HCT116 (cell line): ENCODE data around the gene INHBE. TPM values are rescaled to one million over a fixed set of nuclear protein-coding genes. Genes with fewer than 3 reads are reported as not detected.

Source experiments
- ATAC-seq: fragments of 200-7000 bp; cut with Tn5 transposase; 2 replicates; pipeline ENCODE4 v1.9.1; 2020; ENCODE audit warnings: mild to moderate bottlenecking, moderate library complexity
- BruUV-seq: library from RNA; stranded (reverse); fragments of 400-500 nt; replicated peaks from 2 replicates; lab custom pipeline; 2021; lab: Mats Ljungman, UMichigan
- CTCF ChIA-PET: fragments of 300-600 bp; sonication (Branson Sonifier 250); formaldehyde crosslinking; loops from one replicate; lab custom pipeline; 2021; ENCODE audit warnings: antibody characterized with exemption; lab: Charles Lee
- POLR2A ChIA-PET: fragments of 300-600, 350-600 bp; sonication (Branson Sonifier 250); formaldehyde crosslinking; loops from one replicate; lab custom pipeline; 2021; ENCODE audit warnings: antibody characterized with exemption; lab: Charles Lee
- RAD21 ChIA-PET, 2 experiments: fragments of 300-600 bp; sonication (Branson Sonifier 250); formaldehyde crosslinking; loops; one replicate each; lab custom pipeline; 2023; ENCODE audit warnings: low total read pairs in 2 of 2; ENCODE audit not compliant: uncharacterized antibody in 2 of 2, unreplicated experiment in 2 of 2, low non-redundant PET in 1 of 2; lab: Charles Lee
- DNase-seq: peaks from one replicate; pipeline ENCODE4 v3.0.0-alpha.2; 2010; ENCODE audit warnings: low read depth, low spot score
- H2AFZ ChIP-seq: fragments of 200-600 bp; shearing (Covaris generic), sonication (generic); 2 replicates; pipeline ENCODE4 v1.6.1; 2017; ENCODE audit warnings: low read depth, mixed run types, mixed read lengths, antibody characterized with exemption, low read length; ENCODE audit not compliant: poor library complexity, severe bottlenecking
- H3K27ac ChIP-seq: 2 replicates; pipeline ENCODE4 v1.5.1; 2012; ENCODE audit warnings: low read depth, low read length
- H3K27me3 ChIP-seq: fragments of 200-600 bp; sonication (generic); 2 replicates; pipeline ENCODE4 v1.6.1; 2016; ENCODE audit warnings: mixed run types, low read length, mixed read lengths; ENCODE audit not compliant: insufficient read depth
- H3K36me3 ChIP-seq, 2 experiments: fragments of 200-500 bp in 1 of 2; fragments of 200-600 bp in 1 of 2; sonication (Bioruptor generic) in 1 of 2; sonication (generic) in 1 of 2; 2 replicates each; pipeline versions ENCODE4 v1.5.1 to v1.6.1; 2014 to 2016; ENCODE audit warnings: low read length in 2 of 2, inconsistent platforms in 1 of 2, mixed read lengths in 1 of 2, mixed run types in 1 of 2; ENCODE audit not compliant: insufficient read depth in 2 of 2, control insufficient read depth in 1 of 2
- H3K4me1 ChIP-seq, 2 experiments: fragments of 200-600 bp in 1 of 2; sonication (generic) in 1 of 2; 2 replicates each; pipeline versions ENCODE4 v1.5.1 to v1.6.1; 2012 to 2017; ENCODE audit warnings: low read length in 2 of 2, inconsistent platforms in 1 of 2, mild to moderate bottlenecking in 1 of 2, mixed read lengths in 1 of 2, mixed run types in 1 of 2, moderate library complexity in 1 of 2; ENCODE audit not compliant: insufficient read depth in 2 of 2, control insufficient read depth in 1 of 2
- H3K4me2 ChIP-seq: fragments of 200-600 bp; sonication (generic); 2 replicates; pipeline ENCODE4 v1.6.1; 2017; ENCODE audit warnings: mixed run types, low read length, mixed read lengths
- H3K4me3 ChIP-seq, 2 experiments: fragments of 200-600 bp in 1 of 2; sonication (generic) in 1 of 2; replicated peaks in 1 of 2; 2 replicates each; pipeline ENCODE4 v1.5.1; 2011 to 2016; ENCODE audit warnings: low read length in 2 of 2, control low read depth in 1 of 2, low read depth in 1 of 2, mild to moderate bottlenecking in 1 of 2, mixed read lengths in 1 of 2, mixed run types in 1 of 2
- H3K79me2 ChIP-seq: fragments of 200-600 bp; sonication (generic); 2 replicates; pipeline ENCODE4 v1.6.1; 2017; ENCODE audit warnings: mild to moderate bottlenecking, mixed run types, low read length, moderate library complexity, mixed read lengths; ENCODE audit not compliant: insufficient read depth
- H3K9ac ChIP-seq: fragments of 200-600 bp; sonication (generic); 2 replicates; pipeline ENCODE4 v1.6.1; 2016; ENCODE audit warnings: low read length, mixed read lengths
- H3K9me2 ChIP-seq: fragments of 200-600 bp; sonication (generic), shearing (Covaris generic); 2 replicates; pipeline ENCODE4 v1.6.1; 2017; ENCODE audit warnings: mixed run types, mild to moderate bottlenecking, moderate library complexity; ENCODE audit not compliant: insufficient read depth
- H3K9me3 ChIP-seq, 2 experiments: fragments of 200-500 bp in 1 of 2; fragments of 200-600 bp in 1 of 2; sonication (Bioruptor generic) in 1 of 2; sonication (generic) in 1 of 2; 2 replicates each; pipeline ENCODE4 v1.6.1; 2014 to 2017; ENCODE audit warnings: low read length in 2 of 2, mixed read lengths in 2 of 2, inconsistent platforms in 1 of 2, low read depth in 1 of 2, mild to moderate bottlenecking in 1 of 2, mixed run types in 1 of 2, moderate library complexity in 1 of 2; ENCODE audit not compliant: control insufficient read depth in 1 of 2, insufficient read depth in 1 of 2
- H4K20me1 ChIP-seq: fragments of 200-600 bp; sonication (generic), shearing (Covaris generic); 2 replicates; pipeline ENCODE4 v1.6.1; 2017; ENCODE audit warnings: mixed run types, mild to moderate bottlenecking, moderate library complexity; ENCODE audit not compliant: insufficient read depth
- CBX3 ChIP-seq: IDR thresholded peaks from 2 replicates; pipeline ENCODE4 v1.6.1; 2012; ENCODE audit warnings: low read depth
- EGR1 ChIP-seq: IDR thresholded peaks from 2 replicates; pipeline ENCODE4 v1.6.1; 2012; ENCODE audit warnings: low read depth
- EZH2 ChIP-seq: fragments of 200-600 bp; sonication (generic); IDR thresholded peaks from 2 replicates; pipeline ENCODE4 v1.6.1; 2017; ENCODE audit warnings: antibody characterized with exemption, mixed run types
- JUND ChIP-seq: IDR thresholded peaks from 2 replicates; pipeline ENCODE4 v1.6.1; 2012
- MAX ChIP-seq: IDR thresholded peaks from 2 replicates; pipeline ENCODE4 v1.6.1; 2012
- POLR2A ChIP-seq: IDR thresholded peaks from 2 replicates; pipeline ENCODE4 v1.7.0; 2011; ENCODE audit warnings: borderline replicate concordance; ENCODE audit not compliant: insufficient read depth, insufficient read length; ENCODE audit errors: extremely low read depth
- RAD21 ChIP-seq: IDR thresholded peaks from 2 replicates; pipeline ENCODE4 v1.6.1; 2012; ENCODE audit warnings: low read depth, mild to moderate bottlenecking
- REST ChIP-seq: IDR thresholded peaks from 2 replicates; pipeline ENCODE4 v1.6.1; 2012; ENCODE audit warnings: low read depth
- SIN3A ChIP-seq: IDR thresholded peaks from 2 replicates; pipeline ENCODE4 v1.6.1; 2012; ENCODE audit warnings: low read depth
- SRF ChIP-seq: IDR thresholded peaks from 2 replicates; pipeline ENCODE4 v1.6.1; 2012; ENCODE audit warnings: low read depth
- ZFX ChIP-seq: fragments of 450-650 bp; IDR thresholded peaks from 2 replicates; pipeline ENCODE4 v1.6.1; 2017
- ZNF274 ChIP-seq: fragments of 200-500 bp; sonication (Bioruptor generic); IDR thresholded peaks from 2 replicates; pipeline ENCODE4 v1.6.1; 2014; ENCODE audit warnings: mild to moderate bottlenecking, low read depth, low read length, inconsistent platforms
- intact Hi-C: fragments of 100-400 bp; cut with micrococcal nuclease; formaldehyde crosslinking; loops from 2 replicates; pipeline ENCODE4 v1.10.0; 2022
- total RNA-seq: library from RNA; stranded (reverse); gene quantifications from one replicate; pipeline ENCODE4 v1.2.1, GENCODE V29; 2021; ENCODE audit not compliant: unreplicated experiment
- TF ChIP-seq, protein P1 (sequence below): IDR thresholded peaks from 2 replicates; pipeline ENCODE4 v1.6.1; 2012
- TF ChIP-seq, protein P2 (sequence below), 3 experiments: fragments of 200-600 bp in 1 of 3; sonication (generic) in 1 of 3; IDR thresholded peaks in 2 of 3; conservative IDR thresholded peaks in 1 of 3; 2 replicates each; pipeline ENCODE4 v1.5.1; 2012 to 2017; ENCODE audit warnings: low read depth in 2 of 3, low read length in 2 of 3, antibody characterized with exemption in 1 of 3, borderline replicate concordance in 1 of 3, control low read depth in 1 of 3, mild to moderate bottlenecking in 1 of 3, mixed read lengths in 1 of 3, mixed run types in 1 of 3, moderate library complexity in 1 of 3; ENCODE audit not compliant: insufficient read depth in 1 of 3

The INHBE gene
- total RNA-seq, 1 experiment from 2014 or later = 0.89 TPM

DNA sequence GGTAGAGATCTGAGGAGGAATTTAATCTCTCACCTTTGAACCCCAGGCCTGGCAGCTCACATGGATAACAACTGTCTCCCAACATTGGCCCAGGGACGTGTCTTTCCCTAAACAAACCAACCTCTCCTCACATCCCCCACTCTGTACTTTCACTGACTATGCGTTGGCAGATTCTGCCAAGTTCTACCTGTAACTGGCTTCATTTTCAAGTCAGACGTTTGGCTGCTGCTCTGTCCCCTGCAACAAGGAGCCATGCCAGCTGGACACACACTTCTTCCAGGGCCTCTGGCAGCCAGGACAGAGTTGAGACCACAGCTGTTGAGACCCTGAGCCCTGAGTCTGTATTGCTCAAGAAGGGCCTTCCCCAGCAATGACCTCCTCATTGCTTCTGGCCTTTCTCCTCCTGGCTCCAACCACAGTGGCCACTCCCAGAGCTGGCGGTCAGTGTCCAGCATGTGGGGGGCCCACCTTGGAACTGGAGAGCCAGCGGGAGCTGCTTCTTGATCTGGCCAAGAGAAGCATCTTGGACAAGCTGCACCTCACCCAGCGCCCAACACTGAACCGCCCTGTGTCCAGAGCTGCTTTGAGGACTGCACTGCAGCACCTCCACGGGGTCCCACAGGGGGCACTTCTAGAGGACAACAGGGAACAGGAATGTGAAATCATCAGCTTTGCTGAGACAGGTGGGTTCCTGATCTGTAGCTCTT is 20.4 kb upstream of the INHBE start, which contains the start of gene INHBC:
INHBC (plus strand) TSS at position 268 of the 707 bp plus-strand sequence; CDS start at position 371, 103 bp downstream.
- Histone ChIP-seq H3K4me2 (no peak within 1 kb of the TSS), H3K9ac (no peak within 1 kb of the TSS), H3K27ac (no peak within 1 kb of the TSS), H3K9me3 (no peaks in the 10 kb centered on the region), H3K27me3 (no peaks in the 10 kb centered on the region), H3K4me1 (peaks cover 4 to 14% of the 10 kb centered on the region in 2 experiments; a peak in 3 of 4 replicates), H3K36me3 (no peaks in the 10 kb centered on the region), H3K4me3 (no peak within 1 kb of the TSS), H3K79me2 (peaks cover 7% of the 10 kb centered on the region), H3K9me2 (no peaks in the 10 kb centered on the region), H2AFZ (no peak within 1 kb of the TSS), H4K20me1 (no peaks in the 10 kb centered on the region)
- ATAC-seq (no peak), DNase-seq (no peak)
- intact Hi-C loops = no loop called here
- TF ChIP-seq MAX (no peak), JUND (no peak), SIN3A (no peak), CBX3 (no peak), ZFX (no peak), POLR2A (no peak)
- TF ChIP-seq, protein P1, sequence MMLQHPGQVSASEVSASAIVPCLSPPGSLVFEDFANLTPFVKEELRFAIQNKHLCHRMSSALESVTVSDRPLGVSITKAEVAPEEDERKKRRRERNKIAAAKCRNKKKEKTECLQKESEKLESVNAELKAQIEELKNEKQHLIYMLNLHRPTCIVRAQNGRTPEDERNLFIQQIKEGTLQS = no peak
- CTCF ChIA-PET = no interaction called here
- POLR2A ChIA-PET = no interaction called here
- RAD21 ChIA-PET = no interaction called here
- no TSS peak for BruUV-seq

GRCh38 chr12:57435293-57435692 is 19.8 kb upstream of the INHBE start:
- Histone ChIP-seq H2AFZ (no peak overlapping the region), H3K36me3 (no peaks in the 10 kb centered on the region), H3K27ac (no peak overlapping the region), H3K9me3 (no peaks in the 10 kb centered on the region), H4K20me1 (no peaks in the 10 kb centered on the region), H3K4me3 (no peak overlapping the region), H3K4me1 (peaks cover 4 to 10% of the 10 kb centered on the region in 2 experiments; a peak in 3 of 4 replicates), H3K9me2 (no peaks in the 10 kb centered on the region), H3K27me3 (no peaks in the 10 kb centered on the region), H3K79me2 (peaks cover under 1% of the 10 kb centered on the region; the same call in 1 of the 2 replicates), H3K4me2 (no peak overlapping the region), H3K9ac (no peak overlapping the region)
- TF ChIP-seq RAD21 (no peak), SIN3A (no peak), MAX (no peak), SRF (no peak), EZH2 (no peak), REST (no peak), JUND (no peak), EGR1 (no peak), ZNF274 (no peak)
- TF ChIP-seq, protein P2, sequence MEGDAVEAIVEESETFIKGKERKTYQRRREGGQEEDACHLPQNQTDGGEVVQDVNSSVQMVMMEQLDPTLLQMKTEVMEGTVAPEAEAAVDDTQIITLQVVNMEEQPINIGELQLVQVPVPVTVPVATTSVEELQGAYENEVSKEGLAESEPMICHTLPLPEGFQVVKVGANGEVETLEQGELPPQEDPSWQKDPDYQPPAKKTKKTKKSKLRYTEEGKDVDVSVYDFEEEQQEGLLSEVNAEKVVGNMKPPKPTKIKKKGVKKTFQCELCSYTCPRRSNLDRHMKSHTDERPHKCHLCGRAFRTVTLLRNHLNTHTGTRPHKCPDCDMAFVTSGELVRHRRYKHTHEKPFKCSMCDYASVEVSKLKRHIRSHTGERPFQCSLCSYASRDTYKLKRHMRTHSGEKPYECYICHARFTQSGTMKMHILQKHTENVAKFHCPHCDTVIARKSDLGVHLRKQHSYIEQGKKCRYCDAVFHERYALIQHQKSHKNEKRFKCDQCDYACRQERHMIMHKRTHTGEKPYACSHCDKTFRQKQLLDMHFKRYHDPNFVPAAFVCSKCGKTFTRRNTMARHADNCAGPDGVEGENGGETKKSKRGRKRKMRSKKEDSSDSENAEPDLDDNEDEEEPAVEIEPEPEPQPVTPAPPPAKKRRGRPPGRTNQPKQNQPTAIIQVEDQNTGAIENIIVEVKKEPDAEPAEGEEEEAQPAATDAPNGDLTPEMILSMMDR (IDR thresholded peaks at IDR 0.05 in 2 of 3, conservative IDR thresholded peaks at IDR 0.05 in 1 of 3; ENCODE audit: borderline replicate concordance in 1 of 3, insufficient read depth in 1 of 3, low read depth in 2 of 3, low read length in 2 of 3) = no peak
- ChIA-PET CTCF (no interaction called here), RAD21 (no interaction called here), POLR2A (no interaction called here)
- intact Hi-C loops = no loop called here
- DNase-seq = no peak
- no TSS peak for BruUV-seq
- no peak for ATAC-seq
